Kasumi-1 (cell line): ENCODE results near the gene RNF186.
"Not testable (repeated sequence)": the region's sequence is repeated elsewhere in the genome, so short reads cannot be mapped to it uniquely, and the experiment has no call there.

Experiments
- DNase-seq, 2 experiments: peaks; one replicate each; lab custom pipeline; 2025; lab: John Stamatoyannopoulos, UW

RNF186 gene

DNA sequence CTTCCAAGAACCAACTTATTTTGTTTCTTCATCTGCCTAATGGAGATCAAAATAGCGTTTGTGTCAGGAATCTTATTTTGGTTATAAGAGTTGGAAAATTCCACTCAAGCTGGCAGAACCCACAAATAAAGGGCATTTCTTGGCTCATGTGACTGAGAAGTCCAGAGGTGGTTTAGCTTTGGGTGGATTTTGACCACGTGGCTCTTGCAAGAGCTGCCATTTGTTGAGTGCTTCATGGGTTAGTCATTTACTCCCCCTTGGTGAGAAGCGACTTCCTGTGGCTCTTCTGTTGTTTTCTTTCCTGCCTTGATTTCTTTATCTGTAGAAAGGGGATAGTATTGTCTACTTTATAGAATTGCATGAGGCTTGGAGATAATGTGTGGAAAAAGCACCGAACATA lies 9.5 kb upstream of the RNF186 start:
- no peak for DNase-seq

DNA sequence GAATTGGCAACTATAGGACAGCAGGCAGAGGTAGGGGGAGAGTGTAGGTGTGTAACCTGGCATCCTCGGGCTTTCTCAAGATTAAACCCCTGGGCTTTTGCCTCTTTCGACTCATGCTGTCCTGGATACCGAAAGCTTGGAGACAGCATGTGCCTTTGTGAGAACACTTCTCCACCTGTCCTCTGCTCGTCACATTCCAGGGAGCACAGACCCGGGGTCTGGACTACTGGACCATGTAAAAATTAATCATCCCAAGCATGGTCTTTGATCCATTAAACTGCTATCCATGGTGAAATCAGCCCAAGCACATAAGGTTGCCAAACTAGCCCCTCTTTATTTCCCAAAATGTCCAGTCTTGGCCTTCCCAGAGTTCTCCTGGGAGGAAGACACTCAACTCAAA lies 9.0 kb upstream of the RNF186 start:
- DNase-seq, result no peak

DNA sequence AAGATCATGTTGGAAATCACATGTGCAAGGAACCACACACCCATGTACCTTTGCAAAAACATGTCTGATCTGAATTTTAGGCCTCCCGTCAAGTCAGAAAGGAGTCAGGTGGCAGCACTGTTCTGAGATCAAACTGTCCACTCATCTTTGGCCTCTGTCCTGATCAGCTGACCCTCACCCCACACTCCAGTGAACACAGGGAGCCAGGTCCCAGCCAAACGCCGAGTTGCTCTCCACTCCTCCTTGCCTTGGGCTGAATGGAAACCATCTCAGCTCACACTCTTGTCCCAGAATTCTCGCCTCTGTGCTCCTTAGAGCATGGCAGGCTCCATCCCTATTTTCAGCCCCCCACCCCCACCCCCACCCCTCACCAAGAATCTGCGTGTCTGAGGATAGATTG lies 4.6 kb upstream of the RNF186 start:
- DNase-seq, result no peak

DNA sequence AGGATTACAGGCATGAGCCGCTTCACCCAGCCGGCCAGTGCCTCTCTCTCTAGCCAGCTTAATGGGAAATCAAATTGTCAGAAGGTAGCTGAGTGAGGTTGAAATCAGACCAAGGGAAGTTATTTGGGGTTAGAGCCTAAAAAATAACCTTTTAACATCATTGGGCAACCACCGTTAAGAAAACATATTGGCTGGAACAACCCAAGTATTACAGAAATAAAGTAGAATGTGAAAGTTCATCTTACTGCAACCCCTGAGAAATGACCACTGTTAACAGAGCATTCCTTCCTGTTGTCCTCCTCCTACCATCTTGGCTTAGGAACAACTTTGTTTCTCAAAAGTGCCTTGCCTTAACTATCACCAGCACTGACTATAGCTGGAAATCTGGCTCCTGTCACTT lies 3.2 kb upstream of the RNF186 start:
- DNase-seq, result no peak

DNA sequence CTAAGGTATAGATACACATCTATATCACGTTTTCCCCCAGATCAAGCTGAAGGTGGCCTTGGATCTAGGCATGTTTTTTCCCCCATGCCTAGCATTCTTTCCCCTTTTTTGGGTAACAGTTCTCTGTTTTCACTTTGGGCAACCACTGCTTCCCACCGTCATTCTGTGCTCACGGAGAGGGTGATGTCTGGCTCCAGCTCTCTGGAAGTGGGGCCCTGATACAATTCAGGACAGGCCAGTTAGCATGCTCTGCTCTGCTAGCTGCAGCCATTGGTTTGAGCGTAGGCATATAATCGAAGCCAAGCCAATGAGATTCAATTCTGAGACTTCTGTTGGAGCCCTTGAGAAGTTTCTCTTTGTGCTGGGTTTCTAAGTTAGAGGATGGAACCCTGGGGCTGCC lies 2.1 kb upstream of the RNF186 start:
- no peak for DNase-seq

DNA sequence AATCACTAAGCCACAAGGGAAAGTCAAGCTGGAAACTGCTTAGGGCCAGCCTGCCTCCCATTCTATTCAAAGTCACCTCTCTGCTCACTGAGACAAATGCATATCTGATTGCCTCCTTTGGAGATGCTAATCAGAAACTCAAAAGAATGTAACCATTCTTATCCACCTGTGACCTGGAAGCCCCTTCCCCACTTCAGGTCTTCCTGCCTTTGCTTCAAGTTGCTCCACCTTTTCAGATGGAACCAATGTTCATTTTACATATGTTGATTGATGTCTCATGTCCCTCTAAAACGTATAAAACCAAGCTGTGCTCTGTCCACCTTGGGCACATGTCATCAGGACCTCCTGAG lies 1.6 kb upstream of the RNF186 start:
- DNase-seq, result not testable (repeated sequence)

DNA sequence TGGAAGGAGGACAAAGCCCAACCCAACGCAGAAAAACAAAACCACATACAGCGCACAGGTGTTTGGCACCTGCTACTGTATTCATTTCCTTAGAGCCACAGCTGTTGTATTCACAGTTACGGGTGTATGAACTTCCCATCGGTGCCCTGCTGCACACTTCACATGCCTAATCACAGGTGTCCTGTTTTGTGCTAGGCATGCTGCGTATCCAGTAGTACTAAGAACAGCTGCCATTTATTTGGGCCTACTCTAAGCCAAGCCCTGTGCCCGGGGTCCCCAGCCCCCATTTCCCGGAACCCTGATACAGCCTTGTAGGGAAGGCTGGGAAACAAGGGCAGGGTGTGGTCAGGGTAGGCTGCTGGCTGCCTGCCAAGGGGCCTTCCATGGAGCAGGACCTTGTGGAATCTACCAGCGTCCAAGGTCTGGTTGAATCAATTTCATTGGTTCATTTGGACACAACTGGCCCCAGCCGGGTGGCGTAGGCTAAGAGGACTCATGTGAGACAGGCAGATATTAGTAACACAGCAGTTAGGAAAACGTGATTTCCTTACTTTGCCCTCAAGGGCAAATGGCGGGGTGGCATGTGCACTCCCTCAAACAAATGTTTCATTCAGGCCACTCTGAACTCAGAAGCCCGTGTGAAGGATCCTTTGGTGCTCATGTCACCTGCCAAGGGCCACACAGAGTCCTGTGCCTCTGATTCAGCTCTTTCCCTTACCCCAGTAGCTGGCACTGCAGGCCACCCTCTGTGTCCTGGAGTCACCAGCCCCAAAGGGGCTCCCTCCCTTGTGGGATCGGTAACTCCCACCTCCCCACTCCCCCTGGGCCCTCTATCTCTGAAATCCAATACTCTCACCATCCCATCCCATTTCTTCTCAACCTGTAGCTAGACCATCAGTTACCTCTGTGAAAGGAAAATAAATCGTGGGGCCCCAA lies 986 bp upstream of the RNF186 start:
- DNase-seq, result no peak

DNA sequence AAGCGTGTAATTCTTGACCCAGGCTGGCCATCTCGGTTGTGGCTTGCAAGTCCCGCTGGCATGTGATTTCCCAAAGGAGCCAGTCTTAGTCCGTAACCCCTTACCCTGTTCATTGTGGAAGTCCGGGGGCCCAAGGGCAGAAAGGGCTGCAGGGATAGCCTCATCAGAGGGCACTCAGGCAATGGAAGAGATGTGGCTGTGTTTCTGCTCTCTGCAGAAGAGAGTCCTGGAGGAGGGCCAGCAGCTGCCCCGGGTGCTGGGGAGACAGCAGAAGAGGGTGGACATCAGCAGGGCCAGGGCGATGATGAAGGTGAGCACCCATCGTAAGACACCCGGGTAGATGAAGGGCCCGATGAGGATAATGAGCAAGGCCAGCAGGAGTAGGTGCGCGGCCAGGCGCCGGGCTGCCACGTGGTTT lies 830 bp downstream of the RNF186 start:
- DNase-seq, result no peak

DNA sequence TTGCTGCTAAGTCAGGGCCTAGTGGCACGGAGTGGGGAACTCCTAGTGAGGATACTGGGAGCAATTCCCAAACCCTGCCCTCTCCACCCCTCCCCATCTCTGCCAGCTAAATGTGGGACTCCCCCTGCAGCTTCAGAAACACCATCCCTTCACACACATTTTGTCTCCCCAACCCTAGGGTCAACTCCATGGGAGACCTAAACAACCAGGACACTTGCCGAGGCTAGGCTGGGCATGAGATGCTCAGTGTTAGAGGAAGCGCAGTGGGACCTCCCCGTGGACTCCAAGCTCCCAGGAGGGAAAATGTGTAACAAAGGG lies 1.5 kb downstream of the RNF186 start:
- no peak for DNase-seq

DNA sequence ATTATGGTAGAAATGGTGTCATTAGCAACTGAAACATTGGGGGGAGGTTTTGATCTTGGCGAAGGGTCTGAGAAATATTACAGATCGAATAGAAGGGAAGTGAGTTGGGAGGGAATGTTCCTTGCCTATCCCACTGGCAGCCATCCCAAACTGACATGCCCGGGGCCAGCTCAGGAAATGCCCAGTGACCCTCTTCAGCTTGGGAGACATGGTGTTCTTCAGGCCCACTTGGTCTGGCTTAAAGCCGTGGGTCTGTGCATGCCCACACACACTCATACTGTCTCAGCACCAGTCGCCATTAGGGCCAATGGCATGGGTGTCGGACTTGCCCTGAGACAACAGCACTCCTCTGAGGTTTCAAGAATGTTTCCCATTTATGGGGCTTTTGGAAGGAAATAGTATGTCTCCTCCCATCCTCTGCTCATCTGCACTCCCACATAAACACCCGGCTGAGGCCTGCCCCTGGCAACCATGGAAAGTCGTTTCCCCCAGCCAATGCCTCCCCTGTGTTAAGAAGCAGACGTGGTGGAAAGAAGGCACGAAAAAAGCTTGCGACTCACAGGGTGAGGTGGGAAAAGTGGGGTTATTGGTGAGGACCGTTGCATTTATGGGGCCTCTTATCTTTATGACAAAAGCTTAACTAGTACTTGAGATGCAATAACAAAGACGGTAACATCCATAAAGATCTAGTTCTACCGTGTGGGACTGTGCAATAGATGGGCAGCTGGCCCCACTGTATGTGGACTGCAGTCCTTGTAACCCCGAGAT lies 2.0 kb downstream of the RNF186 start:
- no peak for DNase-seq

DNA sequence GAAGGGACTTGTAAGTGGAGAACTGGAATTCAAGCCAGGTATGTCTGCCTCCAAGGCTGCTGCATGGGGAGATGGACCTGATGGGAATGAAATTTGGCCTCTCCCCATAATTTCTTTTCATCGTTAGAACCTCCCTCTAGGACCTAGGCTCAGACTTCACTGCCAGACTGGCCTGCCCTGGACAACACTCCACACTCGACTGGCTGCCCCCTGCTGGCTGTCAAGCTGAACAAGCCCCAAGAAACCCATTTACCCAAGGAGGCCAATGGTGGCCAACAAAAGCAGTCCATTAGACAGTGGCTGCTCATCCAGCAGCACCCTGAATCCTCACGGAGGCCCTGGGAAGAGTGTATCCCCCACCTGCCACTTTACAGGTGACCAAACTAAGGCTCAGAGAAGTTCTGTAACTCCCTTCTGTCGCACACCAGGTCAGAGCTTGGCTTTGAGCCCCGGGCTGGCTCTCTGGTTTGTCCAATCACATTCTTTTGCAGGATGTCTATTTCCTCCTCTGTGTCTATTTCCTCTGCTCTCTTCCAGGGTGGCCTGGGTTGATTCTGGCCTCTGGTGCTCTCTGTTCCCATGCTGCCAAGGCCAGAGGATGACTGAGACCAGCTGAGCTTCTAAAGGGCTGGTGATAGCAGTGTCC lies 3.8 kb downstream of the RNF186 start:
- DNase-seq, result peak in 1 of 2 experiments; percentile 25

DNA sequence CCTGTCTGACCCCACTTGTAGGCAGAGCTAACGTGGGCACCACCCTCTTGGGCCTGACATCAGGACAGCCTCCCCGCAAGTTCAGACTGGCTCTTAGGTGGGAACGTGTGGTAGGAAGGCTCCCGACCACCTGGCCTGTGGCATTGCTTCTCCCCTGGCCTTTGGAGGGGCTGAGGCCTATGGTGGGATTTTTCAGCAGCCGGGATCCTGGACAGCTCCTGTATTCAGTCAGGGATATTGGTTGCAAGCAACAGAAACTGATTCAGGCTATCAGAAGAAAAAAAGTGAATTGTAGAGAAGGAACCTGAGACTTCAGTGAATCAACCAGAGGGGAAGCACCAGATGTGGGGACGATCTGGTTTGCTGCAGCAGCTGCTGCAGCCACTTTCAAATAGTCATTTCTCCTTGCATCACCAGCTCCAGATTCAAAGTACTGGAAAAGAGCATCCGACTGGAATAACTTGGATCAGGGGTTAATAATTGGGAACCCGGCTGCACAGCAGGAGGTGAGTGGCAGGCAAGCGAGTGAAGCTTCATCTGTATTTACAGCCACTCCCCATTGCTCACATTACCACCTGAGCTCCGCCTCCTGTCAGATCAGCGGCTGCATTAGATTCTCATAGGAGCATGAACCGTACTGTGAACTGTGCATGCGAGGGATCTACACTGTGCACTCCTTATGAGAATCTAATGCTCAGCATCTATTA lies 5.9 kb downstream of the RNF186 start:
- no peak for DNase-seq

DNA sequence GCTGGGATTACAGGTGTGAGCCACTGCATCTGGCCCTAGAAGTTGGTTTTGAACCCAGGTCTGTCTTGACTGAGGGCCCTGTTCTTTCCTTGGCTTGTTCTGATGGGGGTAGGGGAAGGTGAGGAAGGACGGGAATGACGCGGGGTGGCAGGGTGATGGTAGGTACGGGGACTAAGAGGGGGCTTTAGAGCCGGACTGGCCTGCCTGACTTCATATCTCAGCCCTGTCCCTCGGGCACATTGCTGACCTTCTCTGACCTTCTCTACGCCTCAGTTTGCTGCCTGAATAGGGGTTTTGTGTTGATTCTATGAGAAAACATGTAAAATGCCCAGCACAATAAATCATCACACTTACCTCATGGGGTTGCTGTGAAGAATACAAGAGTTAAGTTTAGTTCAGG lies 6.7 kb downstream of the RNF186 start:
- no peak for DNase-seq

DNA sequence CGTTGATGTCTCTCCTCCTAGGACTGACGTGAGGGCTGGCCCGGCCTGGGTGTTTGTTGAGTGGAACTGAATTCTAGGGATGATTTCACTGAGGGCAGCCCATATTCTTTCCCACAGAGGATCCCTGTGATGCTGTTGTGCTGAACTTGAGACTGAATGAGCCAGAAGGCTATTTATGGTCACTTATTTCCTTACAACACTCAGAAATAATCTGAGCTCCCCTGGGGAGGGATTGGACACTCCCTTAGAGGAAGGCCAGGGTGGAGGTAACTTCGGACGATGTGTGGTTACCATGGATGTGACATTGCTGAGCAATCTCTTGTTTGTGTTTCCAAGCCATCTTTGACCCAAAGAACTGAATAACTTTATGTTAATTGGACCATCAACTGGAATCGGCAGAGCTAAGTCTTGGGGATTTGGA lies 10.2 kb downstream of the RNF186 start:
- no peak for DNase-seq

DNA sequence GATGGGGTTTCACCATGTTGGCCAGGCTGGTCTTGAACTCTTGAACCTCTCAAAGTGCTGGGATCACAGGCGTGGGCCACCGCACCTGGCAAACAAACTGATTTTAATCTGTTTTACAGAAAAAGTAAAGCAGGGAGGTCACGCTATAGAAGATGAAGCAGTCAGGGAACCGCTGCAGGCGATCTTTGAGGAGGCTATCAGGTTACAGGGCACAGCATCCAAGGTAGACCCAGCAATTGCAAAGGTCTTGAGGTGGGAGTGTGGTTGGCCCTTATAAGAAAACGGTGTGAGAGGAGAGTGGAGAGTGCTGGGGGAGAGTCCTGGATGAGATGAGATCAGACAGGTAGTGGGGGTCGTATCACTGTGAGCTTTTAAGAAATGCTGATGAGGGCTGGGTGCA lies 12.8 kb downstream of the RNF186 start:
- no peak for DNase-seq

DNA sequence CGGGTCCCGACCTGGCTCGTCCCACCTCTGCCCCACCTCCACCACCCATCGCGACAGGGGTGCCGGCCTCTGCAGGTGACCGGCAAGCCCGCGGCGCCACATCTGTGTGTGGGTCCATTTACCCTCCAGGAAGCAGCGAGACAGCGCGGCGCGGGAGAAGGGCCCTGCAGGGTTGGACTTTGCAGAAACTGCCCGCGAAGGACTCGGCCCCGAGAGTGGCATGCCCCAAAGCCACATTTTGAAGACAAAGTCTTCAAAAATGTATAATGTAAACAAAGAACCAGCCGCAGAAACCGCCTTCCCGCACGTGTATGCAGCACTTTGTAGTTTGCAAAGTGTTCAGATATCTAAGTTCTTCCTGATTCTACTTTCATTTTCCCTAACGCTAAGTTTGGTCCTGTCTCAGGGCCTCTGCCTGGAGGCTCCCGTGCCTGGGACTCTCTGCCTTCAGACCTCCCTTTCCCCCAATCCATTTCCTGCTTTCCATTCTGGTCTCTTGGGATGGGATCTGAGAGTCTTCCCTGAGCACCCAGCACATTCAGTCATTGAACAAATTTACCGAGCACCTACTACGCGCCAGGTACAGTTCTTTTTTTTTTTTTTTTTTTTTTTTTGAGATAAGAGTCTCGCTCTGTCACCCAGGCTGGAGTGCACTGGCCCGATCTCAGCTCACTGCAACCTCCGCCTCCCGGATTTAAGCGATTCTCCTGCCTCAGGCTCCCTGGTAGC lies 14.8 kb downstream of the RNF186 start:
- DNase-seq, result peak; percentile 55 to 66

DNA sequence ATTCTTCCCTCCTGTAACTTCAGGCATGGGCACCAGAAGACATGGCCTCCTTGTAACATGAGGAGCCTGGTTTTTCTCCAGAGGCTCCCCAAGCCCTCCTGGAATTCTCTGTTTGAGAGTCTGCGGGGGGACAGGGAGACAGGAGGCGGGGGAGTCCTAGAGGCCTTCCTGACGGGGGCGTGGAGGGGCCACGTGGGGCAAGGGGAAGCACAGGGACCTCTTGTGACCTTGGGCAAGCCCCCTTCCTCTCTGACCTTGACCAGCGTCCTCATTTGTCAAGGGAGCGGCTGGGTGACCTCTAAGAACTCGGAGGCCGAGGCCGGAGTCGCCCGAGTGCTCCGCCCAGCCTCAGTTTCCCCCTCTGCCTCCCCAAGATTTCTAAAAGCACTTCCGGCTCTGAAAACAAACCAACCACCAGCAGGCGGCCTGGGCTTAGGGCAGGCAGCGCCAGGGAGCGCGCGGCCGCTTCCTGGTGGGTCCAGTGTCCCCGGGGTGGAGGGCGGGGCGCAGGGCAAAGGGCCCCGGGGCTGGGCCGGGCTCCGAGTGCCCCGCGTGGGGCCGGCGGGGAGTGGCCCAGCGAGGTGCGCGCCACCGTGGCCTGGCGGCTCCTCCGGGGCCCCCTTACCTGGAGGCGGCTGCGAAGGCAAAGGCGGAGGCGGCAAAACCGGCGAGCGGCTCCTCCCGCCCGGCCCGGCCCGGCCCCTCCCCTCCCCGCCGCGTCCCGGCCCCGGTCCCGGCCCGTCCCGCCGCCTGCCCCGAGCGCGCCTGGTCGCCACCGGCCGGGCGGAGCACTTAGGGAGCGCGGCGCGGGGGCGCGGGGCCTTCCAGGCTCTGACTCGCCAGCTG lies 15.6 kb downstream of the RNF186 start, which contains the start of gene TMCO4:
Gene TMCO4, minus strand, starts transcription at position 687 of the 846 bp plus-strand sequence. CDS start 19,158 bp downstream, outside the sequence.
- peak; percentile 22 to 30 for DNase-seq

DNA sequence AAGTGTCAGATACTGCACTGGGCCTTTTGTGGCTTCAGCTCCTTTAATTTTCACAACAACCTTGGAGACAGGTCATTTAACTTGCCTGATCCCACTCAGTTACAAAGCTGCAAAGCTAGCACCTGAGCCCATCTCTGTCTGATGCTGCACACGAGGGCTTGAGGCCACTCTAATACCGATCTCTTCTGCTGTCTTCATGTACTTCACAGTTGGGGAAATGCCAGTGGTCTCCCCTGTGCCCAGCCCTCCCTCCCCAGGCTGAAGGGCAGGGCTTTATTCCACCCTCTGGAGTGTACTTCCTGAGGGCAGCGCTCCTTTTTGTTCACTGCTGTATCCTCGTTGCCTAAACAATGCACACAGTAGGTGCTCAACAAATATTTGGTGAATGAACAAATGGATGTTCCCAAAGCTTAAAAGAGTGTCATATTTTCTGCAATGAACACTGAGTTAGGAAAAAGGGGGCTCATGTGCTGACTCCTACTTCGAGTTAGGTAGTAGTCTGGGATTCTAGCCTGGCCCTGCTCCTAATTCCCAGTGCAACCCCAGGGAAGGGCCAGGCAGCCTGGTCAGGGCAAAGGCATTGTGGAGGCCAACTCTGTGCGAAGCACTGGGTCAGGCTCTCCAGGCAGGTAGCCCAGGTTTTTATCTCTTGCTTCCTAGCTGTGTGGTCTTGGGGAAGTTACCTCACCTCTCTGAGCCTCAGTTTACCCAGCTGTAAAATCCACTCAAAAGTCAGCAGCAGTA lies 16.4 kb downstream of the RNF186 start:
- no peak for DNase-seq

DNA sequence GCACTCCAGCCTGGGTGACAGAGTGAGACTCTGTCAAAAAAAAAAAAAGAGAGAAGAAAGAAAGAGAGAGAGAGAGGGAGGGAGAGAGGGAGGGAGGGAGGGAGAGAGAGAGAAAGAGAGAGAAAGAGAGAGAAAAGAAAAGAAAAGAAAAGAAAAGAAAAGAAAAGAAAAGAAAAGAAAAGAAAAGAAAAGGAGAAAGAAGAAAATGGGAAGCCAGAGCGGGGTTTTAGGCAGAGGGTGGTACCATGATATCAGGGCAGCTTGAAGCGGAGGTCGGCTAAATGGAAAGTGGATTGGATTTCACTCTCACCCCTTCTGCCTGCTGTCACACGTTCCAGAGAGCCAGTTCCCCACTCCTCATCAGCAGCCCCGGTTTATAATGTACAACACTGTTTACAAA lies 17.3 kb downstream of the RNF186 start:
- no peak for DNase-seq

DNA sequence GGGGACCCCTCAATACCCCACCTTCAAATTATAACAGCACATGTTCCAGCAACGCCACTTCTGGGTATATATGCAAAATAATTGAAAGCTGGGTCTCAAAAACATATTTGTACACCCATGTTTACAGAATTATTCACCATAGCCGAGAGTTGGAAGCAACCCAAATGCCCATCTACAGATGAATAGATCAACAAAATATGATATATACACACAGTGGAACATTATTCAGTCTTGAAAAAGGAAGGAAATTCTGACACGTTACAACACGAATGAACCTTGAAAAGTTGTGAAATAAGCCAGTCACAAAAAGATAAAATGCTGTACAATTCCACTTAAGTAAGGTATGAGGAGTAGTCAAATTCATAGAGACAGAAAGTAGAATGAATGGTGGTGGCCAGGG lies 20.5 kb downstream of the RNF186 start:
- no peak for DNase-seq
